HG03196 (cell line): ENCODE results near the gene EIF4H.
"Not testable (repeated sequence)": the region's sequence is repeated elsewhere in the genome, so short reads cannot be mapped to it uniquely, and the experiment has no call there.

Source experiments
- ATAC-seq: cut with Tn5 transposase; IDR thresholded peaks from one replicate; pipeline ENCODE4 v1.9.1; 2021; ENCODE audit not compliant: unreplicated experiment

The EIF4H gene

DNA sequence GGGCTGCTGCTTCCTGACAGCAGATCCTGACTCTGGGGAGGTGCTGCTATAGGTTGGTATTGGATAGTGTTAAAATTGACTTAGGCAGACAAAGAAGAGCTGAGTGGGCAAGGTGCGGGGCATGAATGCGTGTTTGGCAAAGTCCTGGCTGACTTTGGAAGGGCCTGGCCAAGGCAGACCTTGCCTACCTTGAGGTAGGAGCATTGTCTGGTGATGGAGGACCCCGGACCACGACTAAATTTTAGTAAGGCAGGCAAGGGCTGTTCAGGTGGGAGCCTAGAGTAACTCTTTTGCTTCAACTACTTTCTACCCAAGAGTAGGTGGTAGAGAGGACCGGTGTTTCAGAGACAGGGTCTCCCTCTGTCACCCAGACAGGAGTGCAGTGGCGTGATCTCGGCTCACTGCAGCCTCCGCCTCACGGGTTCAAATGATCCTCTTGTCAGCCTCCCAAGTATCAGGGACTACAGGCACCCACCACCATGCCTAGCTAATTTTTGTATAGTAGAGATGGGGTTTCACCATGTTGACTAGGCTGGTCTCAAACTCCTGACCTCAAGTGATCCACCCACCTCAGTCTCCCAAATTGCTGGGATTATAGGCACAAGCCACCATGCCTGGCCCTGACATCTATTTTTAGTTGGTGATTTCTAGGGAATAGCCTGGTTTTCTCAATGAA is 23.4 kb downstream of the EIF4H start:
- no peak for ATAC-seq

DNA sequence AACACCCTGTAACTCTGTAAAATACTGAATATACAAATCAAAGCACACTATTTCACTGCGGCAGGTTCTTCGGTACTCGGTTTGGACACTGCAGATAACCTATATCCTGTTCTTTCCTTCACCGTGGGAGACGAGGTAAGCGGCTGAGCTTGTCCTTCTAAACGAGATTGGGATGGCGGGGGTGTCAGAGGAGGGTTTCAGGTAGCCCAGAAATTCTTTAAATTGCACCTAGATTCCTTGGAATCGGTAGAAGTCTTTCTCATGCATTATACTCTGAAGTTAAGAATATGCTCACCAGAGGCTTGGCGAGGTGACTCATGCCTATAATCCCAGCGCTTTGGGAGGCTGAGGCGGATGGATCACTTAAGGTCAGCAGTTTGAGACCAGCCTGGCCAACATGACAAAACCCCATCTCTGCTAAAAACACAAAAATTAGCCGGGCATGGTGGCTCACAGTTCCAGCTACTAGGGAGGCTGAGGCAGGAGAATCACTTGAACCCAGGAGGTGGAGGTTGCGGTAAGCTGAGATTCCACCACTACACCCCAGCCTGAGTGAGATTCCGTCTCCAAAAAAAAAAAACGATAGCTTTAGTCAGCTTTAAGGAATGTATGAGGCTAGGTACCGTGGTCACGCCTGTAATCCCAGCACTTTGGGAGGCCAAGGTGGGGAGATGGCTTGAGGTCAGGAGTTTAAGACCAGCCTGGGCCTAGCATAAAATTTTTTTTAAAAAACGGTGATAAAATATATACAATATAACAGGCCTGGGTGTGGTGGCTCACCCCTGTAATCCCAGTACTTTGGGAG is 25.6 kb downstream of the EIF4H start:
- no peak for ATAC-seq

DNA sequence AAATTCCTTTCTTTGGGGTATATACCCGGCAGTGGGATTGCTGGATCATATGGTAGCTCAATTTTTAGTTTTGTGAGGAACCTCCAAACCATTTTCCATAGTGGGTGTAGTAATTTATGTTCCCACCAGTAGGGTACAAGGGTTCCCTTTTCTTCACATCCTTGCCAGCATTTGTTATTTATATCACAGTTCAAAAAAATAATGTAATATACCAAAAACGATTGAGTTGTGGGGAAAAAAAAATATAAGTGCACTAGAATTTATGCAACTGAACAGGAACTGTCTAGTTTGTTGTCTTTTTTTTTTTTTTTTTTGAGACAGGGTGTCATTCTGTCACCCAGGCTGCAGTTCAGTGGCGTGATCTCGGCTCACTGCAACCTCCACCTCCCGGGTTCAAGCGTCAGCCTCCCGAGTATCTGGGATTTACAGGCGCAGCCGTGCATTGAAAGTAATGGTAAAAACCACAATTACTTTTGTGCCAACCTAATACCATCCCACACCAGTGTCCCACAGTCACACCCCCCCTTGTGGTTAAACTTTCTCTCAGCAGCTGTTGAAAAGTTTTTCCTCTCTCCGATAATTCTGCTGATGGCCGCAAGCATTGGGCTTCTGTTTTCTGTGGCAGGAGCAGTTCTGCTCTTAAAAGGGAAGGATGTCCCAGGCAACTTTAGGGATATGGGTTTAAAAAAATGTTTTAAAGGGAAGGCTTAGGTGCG is 28.8 kb downstream of the EIF4H start:
- ATAC-seq, result no peak

DNA sequence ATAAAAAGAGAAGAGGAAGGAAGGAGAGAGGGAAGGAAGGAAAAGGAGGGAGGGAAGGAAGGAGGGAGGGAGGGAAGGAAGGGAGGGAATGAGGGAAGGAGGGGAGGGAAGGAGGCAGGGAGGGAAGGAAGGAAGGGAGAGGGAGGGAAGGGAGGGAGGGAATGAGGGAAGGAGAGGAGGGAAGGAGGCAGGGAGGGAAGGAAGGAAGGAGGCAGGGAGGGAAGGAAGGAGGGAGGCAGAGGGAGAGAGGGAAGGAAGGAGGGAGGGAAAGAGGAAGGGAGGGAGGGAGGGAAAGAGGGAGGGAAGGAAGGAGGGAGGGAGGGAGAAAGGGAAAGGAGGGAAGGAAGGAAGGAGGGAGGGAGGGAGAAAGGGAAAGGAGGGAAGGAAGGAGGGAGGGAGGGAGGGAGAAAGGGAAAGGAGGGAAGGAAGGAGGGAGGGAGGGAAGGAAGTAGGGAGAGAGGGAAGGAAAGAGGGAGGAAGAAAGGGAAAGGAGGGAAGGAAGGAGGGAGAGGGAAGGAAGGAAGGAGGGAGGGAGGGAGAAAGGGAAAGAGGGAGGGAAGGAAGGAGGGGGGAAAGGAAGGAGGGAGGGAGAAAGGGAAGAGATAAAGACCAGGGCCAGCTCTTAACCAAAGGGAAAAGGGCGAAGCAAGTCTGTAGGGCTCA is 29.9 kb downstream of the EIF4H start:
- no peak for ATAC-seq

DNA sequence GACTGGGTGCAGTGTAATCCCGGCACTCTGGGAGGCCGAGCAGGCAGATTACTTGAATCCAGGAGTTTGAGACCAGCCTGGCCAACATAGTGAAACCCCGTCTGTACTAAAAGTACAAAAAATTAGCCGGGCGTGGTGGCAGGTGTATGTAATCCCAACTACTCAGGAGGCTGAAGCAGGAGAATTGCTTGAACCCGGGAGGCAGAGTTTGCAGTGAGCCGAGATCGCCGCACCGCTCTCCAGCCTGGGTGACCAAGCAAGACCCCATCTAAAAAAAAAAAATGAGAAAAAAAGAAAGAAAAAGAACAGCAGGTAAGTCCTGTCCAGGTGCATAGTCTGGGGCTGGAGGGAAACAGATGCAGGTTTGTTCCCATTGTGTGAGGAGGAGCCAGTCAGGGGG is 31.9 kb downstream of the EIF4H start:
- ATAC-seq, result not testable (repeated sequence)

DNA sequence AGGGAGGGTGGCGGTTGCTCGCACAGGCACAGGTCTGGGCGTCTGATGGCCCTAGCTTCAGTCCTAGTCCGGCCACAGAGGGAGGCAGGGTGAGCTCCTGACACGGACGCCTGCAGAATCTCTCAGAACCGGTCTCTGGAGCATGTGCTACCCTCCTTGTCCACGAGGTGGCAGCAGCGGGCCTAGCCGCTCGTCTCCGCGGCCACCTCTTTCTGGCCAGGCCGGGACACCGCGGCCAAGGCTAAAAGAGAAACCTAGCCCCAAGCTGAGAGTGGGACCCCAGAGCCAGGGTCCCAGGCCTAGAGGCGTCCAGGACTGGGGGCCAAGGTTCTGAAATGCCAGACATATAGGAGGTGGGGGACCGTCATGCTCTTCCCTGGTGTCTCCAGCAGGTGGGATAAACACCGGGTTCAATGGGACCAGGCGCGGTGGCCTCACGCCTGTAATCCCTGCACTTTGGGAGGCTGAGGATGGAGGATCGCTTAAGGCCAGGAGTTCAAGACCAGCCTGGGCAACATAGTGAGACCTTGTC is 32.5 kb downstream of the EIF4H start:
- ATAC-seq, result no peak

DNA sequence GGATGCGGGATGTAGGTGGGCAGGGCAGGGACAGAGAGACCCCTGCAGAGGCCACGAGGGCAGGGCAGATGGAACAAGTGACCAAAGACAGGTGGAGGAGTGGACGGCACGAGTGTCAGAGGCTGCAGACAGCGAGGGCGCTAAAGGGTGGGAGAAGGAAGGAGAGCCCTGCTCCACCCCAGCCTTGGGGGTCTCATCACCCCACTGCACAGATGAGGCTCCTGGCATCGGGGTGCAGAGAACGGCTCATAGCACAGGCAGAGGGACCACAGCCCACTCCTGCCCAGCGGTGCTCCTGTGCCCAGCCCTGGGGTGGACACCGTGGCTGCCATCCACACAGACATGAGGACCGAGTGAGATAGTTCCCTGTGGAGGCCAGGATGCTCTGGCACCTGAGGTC is 33.4 kb downstream of the EIF4H start:
- no peak for ATAC-seq

DNA sequence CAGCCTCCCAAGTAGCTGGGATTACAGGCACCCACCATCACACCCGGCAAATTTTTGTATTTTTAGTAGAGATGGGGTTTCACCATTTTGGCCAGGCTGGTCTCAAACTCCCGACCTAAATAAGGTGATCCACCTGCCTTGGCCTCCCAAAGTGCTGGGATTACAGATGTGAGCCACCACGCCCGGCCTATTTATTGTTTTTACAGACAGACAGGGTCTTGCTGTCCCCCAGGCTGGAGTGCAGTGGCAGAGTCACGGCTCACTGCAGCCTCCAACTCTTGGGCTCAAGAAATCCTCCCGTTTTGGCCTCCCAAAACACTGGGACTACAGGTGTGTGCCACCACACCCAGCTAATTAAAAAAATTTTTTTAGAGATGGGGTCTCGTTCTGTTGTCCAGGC is 34.1 kb downstream of the EIF4H start:
- not testable (repeated sequence) for ATAC-seq

DNA sequence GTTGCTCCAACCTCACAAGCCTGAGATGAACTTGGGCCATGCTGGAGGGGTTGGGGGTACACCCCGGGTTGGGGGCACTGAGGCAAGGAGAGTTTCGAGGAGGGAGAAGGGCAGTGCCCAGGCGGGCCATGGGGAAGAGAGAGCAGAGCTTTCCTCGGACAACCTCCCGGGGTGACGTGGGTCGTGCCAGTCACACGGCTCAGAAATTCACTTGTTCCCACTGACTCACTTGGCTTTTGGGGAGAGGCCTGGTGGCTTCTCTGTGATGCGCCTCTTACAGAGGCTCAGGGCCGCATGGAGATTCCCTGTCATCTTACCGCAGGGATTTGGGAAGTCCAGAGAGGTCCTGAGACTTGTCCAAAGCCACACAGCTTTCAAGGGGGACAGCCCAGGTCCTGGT is 38.5 kb downstream of the EIF4H start:
- no peak for ATAC-seq

DNA sequence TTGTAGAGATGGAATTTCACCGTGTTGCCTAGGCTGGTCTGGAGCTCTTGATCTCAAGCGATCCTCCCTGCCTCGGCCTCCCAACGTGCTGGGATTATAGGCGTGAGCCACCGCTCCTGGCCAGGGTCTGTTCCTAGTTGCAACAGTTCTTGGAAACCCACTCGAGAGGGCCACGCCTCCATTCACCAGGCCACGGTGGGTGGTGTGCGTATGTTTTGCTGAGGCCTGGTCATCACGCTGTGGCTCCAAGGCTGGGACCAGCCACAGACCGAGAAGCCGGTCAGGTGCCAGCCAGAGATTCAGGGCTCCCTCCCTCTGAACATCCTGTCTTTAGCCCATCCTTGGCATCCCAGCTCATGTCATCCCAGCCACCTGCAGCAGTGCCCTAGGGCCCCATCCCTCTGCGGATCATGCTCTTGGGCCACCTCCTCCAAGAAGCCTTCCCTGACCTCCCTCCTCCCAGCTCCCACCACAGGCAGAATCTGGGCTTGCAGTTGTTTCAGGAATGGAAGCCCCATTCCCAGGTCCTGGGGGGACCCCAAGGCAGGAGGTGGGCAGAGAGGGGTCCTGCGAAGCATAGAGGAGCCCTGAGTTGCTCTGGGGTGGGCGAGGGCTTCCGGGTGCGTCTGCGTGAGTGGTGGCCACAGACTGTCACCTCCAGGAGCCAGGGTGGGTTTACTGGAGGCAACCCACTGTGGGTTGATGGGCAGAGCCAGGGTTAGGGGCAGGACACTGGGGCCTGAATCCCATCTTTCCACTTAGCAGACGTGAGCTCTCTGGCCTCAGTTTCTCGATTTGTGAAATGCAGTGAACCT is 40.9 kb downstream of the EIF4H start:
- no peak for ATAC-seq

DNA sequence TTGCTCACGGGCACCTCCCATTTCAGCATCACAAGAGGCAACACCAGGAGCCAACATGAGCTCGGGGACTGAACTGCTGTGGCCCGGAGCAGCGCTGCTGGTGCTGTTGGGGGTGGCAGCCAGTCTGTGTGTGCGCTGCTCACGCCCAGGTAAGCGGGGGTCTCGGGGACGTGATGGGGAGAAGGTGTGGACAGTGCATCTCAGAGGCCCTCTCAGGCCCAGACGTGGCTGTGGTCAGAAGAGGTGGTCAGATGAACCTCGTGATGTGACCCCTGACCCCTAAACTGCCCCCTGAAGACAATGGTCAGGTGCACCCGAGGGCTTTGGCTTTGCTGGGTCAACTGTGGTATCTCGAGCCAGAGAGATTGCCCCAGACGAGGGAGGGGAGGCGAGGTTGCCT is 41.8 kb downstream of the EIF4H start:
- ATAC-seq, result no peak

DNA sequence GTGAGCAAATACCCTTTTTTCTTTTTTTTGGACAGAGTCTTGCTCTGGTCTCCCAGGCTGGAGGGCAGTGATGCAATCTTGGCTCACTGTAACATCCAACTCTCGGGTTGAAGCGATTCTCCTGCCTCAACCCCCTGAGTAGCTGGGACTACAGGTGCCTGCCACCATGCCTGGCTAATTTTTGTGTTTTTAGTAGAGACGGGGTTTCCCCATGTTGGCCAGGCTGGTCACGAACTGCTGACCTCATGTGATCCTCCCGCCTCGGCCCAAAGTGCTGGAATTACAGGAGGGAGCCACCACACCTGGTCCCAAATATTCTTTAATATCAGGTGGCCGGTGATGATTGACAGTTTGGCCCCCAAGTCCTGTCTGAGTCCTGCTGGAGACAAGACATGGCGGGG is 42.2 kb downstream of the EIF4H start:
- no peak for ATAC-seq

DNA sequence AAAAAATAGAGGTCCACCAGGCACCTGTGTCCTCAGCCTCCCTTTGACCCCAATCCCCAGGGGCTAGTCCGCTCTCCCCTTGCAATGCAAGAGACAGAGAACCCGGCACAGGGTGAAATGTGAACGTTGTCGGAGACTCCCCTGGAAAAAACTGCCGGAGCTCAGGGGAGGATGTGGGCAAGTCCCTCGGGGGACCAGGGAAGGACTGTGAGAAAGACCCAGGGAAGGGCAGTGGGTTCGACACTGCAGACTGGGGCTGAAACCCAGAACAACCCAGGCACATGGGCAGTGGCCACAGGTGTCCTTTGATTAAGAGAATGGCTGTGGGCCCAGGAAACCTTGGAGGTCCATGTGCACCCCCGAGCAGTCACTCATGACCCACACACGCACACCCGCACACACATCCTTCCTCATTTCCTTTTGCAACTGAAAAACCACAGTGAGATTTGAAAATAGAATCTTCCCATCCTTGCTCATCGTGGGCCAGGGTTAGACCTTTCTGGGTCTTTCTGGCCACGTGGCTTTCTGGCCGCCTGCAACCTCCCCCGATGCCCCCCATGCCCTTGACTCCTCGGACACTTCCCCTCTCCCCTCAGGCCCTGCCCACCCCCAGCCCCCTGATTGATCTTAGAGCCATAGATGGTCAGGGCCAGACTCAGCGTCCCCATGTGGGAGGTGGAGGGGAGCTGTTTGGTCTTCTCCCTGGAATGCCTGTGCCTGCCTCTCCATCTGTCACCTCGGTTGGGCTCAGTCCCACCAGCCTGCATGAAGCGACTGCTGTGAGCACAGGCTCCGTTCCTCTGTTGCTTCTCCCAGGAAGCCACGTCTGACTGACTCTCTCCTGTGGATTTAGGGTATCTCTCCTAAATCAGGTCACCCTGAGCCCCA is 43.5 kb downstream of the EIF4H start:
- peak; percentile 63 for ATAC-seq

DNA sequence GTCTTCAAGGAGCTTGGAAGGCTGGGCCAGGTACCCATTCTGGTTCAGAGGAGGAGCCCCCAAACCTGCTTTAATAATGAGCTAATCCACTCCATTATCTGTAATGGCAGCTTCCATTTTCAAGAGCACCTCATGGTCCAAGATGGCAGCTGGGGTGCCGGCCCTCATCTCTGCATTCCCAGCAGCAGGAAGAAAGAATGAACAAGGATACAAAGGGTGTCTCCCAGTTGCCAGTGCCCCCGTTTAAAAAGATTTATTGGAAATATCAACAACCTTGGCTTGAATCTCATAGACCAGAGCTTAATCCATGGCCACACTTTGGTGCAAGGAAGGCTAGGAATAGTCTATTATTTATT is 44.2 kb downstream of the EIF4H start:
- ATAC-seq, result no peak

DNA sequence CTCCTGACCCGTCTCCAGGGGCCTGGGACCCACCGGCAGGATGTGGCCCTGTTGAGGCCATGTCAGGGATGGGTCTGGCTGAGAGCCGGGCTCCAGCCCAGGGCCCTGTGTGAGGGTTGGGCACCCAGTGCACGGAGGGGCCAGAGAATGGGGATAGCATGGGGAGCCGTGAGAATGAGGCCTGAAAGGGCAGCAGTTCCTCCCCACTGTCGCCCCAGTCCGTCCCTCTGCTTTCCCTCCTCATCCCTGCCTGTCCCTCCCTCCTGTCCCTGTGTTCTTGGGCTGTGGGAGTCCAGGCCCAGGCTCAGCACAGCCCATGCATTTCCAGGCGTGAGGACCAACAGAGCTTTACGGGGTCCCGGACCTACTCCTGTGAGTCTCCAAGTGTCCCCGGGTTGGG is 45.3 kb downstream of the EIF4H start:
- no peak for ATAC-seq

DNA sequence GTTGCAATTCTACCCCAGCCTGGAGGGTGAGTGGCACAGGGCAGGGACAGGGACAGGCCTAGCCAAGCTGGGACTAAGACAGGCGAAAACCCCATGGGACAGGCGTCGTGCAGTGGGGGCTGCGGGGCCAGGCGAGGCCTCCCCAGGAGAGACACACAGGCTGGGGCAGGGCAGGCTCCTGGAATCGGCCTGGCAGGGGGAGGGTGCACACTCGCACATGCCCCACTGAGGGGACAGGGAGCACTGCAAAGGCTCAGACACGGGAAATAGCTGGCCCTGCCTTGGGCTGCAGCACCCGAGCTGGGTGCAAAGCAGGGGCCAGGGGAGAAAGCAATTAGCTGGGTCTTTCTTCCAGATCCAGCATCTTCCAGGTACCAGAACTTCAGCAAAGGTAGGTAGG is 46.1 kb downstream of the EIF4H start:
- no peak for ATAC-seq

DNA sequence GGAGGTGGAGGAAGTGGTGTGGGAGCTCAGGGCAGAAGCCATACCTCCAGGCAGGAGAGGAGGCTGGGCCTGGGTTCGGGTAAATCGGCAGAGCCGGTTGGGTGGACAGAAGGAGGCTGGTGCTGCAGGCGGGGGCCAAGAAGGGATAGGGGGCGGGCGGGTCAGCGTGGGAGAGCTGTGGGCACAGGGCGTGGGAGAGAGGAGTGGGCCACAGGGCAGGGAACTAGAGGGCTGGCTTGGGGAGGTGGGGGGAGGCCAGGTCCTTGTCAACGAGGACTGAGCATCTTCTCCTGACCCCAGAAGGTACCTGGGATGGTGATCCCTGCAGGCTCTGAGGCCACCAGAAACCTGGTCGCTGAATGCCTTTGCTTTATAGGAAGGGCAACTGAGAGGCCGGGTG is 47.6 kb downstream of the EIF4H start:
- no peak for ATAC-seq

DNA sequence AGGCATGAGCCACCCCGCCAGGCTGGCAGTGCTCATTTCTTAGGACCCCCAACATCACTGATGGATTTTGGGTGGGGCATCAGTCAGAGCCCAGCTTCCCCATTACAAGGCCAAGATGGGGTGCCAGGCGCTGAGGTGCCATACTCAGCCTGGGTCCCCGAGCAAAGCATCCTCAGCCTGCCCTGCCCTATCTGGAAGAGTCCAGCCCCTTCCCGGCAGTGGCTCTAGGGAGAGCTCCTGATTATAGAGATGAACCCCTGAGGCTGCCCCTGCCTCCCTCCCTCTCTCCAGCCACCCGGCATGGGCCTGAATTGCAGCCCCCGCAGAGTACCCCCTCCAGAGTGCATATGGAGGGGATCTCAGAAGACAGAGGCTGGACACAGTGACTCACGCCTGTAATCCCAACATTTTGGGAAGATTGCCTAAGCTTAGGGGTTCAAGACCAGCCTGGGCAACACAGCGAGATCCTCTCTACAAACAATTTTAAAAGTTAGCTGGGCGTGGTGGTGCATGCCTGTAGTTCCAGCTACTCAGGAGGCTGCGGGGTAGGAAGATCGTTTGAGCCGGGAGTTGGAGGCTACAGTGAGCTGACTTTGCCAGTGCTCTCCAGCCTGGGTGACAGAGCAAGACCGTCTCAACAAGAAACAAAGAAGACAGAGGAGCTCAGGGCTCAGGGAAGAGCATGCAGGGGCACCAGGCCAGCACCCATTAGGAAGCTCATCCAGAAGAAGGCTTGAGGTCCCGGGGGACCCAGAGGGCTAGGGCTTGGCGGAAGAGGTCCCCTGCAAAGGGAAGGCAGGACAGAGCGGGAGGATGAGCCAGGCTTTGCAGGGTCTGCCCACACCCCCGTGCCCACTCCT is 48.9 kb downstream of the EIF4H start:
- ATAC-seq, result no peak
